NK-92 (cell line): ENCODE results near the gene SUMF1.

Source experiments
- DNase-seq: peaks from one replicate; lab custom pipeline; 2025; ENCODE audit not compliant: unreplicated experiment; lab: John Stamatoyannopoulos, UW

The SUMF1 gene

DNA sequence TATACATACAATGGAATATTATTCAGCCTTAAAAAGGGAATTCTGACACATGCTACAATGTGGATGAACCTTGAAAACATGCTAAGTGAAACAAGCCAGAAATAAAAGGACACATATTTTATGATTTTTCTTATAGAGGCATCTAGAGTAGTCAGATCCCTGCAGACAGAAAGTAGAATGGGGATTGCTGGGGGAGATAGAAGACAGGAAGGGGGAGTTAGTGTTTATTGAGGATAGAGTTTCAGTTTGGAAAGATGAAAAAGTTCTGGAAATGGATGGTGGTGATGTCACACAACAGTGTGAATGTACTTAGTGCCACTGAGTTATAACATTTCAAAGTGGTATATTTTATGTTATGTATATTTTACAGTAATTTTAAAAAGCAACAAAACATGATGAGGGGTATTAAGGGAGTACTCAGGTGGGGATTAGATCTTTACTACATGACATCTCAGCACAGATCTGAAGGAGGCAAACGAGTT, 30.8 kb upstream of the SUMF1 start:
- no peak for DNase-seq

- no peak for DNase-seq
These were observed 30.1 kb upstream of the SUMF1 start for GRCh38 chr3:4497005-4497692.

DNA sequence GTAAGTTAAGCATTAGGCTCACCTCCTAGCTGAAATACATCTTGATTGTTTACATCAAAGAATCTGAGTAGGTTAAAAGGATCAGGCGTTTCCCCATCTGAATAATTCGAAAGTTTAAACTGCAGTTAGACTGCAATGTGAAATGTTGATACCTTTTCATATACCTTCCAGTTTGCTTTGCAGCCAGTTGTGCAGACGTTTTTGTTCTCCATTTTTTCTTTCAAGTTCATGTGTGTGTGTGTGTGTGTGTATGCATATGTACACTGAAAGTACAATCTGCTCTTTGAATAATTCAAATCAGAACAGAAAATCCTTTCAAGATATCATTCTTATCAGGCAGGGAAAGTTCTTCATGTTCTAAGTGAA, 29.0 kb upstream of the SUMF1 start:
- no peak for DNase-seq

- DNase-seq = no peak
These were observed 28.4 kb upstream of the SUMF1 start for GRCh38 chr3:4495294-4496086.

DNA sequence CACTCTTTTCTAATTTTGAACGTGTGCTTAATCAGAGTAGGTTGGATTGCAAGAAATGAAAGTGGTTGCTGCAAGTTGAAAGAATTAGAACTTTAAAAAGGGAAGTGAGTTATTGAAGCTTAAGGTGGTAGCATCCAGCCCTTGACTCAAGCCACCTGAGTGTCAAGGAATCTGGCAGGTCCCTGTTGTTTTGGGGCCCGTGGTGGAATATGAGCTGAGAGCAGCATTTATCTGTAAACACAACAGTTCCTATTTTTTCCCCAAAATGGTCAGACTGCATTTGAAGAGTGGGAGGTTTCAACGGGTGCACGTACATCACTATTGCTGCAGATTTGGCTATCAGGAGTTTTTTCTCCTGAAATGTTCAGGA, 27.8 kb upstream of the SUMF1 start:
- no peak for DNase-seq

DNA sequence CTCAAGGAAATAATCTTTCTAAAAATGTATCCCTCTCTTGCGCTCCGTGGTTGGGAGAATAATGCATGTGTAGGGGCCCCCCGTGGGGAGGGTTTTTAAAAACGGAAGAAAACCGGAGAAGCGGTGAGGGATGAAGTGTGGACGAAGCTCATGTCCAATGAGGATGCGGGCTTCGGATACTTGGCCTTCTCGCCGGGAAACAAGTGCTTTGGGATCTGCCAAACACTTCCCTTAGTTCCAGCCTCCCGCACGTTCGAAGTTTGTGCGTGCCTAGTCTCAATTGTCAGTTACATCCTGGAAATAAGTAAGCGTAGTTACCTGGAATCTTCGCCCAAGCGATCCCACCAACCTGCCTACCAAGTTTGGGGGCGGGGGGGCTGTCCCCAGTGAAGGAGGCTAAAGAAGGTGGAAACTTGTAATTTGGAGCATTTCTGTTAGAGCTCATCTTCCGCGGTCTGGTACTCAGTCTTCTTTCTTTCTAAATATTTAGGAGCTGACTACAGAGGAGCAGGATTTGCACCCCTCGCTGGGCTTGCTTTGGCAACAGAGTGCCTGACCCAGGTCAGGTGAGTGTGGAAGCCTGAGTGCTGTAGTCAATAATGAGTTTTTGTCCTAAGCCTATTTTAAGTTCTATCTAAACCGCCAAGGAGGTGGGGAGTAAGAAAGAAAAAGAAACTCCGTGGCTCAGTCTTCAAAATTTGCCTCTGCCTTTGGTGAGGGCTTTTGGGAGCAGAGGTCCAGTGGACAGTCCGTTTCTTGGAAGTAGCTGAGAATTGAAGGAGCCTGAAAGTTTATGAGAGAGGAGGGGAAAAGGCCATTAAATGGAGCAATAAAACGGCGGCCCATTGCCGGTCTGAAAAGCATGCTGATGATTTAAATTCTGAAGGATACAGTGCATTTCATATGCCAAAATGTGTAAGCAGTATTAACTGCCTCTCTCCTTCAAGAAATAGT, 27.1 kb upstream of the SUMF1 start:
- no peak for DNase-seq

DNA sequence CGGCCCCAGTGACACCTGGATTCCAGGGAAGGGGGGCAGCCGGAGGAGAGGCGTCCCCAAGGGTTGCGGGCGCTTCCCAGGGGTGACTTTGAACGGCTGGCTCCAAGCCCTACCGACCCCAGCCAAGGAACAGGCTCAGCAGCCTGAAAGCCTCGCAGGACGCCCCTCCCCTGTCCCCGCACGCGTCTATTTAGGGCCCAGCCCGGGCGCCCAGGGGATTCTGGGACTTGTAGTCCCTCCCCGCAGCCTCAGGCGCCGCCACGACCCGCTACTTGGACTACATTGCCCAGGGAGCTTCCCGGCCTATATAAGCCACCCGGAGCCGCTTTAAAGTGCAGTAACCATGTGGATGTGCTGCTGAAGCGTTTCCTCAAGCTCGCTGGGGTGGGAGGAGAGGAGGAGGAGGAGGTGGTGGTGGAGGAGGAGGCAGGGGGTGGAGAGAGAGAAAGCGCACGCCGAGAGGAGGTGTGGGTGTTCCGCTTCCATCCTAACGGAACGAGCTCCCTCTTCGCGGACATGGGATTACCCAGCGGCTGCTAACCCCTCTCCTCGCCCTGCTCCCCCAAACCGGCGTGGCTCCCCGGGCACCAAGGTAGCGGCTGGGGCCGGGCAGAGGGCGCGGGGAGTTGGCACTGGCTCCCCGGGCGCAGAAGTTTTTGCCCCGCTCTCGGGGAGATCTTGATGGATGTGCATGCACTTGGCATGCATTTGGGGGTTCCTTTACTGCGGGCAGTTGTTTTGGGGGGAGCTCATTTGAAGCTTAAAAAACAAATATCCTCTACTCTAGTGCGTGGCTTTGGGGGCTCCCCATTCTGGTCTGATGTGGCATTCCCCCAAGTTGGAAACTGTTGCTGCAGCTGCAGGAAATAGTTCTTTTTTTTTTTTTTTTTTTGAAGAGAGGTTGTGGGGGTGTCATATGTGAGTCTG, 26.2 kb upstream of the SUMF1 start, which contains the start of gene ITPR1:
Gene ITPR1 (plus strand): TSS at position 335 of the 927 bp plus-strand sequence. CDS start 23,144 bp downstream, outside the sequence.
- peak; percentile 86 for DNase-seq

- DNase-seq = no peak
These were observed 25.3 kb upstream of the SUMF1 start for GRCh38 chr3:4492208-4493013.

DNA sequence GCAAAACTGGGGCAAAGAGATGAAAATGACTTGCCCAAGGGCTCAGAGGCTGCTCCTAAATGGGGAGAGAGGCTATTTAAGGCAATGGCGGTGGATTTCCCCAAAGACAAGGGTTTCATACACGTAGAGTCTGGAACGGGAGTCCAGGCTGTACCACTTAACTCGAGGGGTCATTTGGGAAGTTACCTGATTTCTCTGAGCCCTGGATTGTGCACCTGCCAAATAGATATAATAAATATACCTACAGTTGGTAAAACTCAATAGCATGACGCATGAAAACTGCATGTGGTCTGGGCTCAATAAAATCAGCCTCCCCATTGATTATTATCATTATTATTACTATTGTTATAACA, 24.8 kb upstream of the SUMF1 start:
- DNase-seq = no peak

- no peak for DNase-seq
These were observed 11.2 kb upstream of the SUMF1 start for GRCh38 chr3:4478261-4478660.

DNA sequence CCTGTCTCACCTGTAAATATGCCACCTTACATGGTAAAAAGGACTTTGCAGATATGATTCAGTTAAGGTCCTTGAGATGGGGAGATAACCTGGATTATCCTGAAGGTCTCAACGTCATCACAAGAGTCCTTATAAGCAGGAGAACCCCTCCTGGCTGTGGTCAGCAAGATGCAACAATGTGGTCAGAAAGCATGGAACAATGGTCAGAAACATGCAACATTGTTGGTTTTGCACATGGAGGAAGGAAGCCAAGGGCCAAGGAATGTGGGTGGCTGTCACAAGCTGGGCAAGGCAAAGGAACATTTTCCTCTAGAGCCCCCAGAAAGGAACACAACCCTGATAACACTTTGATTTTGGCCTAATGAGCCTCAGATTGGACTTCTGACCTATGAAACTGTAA, 9.4 kb upstream of the SUMF1 start:
- DNase-seq = no peak

GRCh38 chr3:4475804-4476203, 8.7 kb upstream of the SUMF1 start:
- no peak for DNase-seq

DNA sequence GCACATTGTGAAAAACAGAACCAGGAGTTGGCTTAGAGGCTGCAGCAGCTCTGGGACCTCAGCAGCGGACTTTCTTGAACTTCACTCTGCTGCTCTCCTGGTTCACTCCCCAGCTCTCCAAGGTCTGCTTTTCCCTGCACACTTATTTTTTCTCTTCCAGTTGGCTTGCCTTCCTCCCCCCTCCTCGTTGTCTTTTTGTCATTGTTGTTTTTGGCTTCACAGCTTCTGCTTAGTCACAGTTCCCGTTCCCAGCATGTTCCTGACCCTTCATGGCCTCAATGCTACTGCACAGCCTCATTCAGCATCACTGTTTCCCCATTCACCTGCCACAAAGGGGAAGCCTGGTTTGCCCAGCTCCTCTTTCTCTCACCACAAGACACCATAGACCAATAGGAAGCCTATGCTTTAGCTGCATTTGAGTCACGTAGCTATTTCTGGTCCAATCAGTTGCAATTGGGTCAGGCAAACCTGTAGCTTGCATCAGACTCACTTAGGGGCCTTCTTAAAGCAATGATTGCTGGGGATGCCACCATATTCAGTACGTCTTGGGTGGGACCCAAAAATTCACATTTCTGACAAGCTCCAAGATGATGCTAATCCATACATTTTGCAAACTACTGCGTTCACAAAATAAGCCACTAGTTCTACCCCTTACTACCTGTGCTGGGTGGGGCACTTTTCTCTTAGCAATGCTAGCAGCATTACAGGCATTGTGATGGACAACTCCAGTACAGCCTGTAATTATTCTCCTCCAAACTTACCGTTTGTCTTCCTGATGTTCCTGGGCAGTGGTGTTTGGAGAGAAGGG, 7.8 kb upstream of the SUMF1 start:
- DNase-seq = no peak

GRCh38 chr3:4472766-4473165, 5.7 kb upstream of the SUMF1 start:
- DNase-seq = no peak

GRCh38 chr3:4472312-4472711, 5.2 kb upstream of the SUMF1 start:
- no peak for DNase-seq

GRCh38 chr3:4471907-4472306, 4.8 kb upstream of the SUMF1 start:
- no peak for DNase-seq

DNA sequence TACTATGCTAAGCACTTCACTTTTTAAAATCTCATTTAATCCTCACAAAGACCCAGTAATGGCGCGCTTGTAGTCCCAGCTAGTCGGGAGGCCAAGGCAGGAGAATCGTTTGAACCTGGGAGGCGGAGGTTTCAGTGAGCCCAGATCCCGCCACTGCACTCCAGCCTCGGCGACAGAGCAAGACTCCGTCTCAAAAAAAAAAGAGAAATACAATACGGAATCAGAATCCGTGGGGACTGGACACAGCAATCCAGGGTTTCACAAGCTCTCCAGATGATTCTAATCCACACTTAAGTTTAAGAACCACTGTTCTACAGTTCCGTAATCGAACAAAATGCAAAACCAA, 426 bp upstream of the SUMF1 start:
- DNase-seq = no peak

DNA sequence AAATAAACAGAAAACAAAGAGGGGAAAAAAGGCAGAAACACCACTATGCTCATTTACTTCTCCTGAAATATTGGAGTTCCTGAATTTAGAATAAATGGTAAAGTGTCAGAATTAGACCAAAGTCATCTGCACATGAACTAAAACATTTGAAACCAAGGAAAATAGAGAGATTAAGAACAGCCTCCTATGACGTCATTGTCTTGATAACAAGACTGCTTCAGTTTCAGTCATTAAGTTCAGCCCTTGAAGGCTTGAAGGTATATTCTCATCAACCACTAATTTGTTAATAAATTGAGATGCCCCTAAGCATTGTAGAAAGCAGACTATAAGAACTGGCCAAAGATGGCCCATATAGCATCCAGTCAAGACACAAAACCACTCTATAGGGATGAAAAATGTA, 2.5 kb downstream of the SUMF1 start:
- no peak for DNase-seq
